Measurements from ENCODE around the gene CDK18.

The CDK18 gene

DNA sequence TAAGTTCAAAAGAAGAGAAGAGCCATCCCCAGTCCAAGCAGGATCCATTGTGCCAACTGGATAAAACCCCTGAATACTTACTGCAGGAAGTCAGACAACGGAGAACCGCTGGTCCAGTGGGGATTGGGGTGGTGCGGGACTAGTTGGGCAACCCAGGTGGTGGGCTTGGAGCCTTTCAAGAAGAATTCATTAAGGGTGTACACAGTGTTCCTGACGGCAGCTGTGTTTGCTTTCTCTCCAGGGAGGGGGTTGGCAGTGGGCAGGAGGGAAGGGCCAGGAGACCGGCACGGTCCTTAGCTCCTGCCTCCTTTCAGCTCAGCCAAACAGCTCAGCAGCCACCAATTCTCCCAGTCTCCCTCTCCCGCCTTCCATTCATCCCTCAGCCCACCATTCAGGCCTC is 7.1 kb upstream of the CDK18 start:
- peaks cover 20% of the 10 kb centered on the region for H3K4me1 ChIP-seq (ENCODE audit: control insufficient read depth, insufficient read depth, low read length)
- H3K9me3 ChIP-seq (ENCODE audit: control insufficient read depth, low read length) = no peaks in the 10 kb centered on the region
- no peak overlapping the region for H3K4me3 ChIP-seq (ENCODE audit: low read length)
- H3K36me3 ChIP-seq (ENCODE audit: control insufficient read depth, insufficient read depth, low read length) = no peaks in the 10 kb centered on the region
- peaks cover 8% of the 10 kb centered on the region for H3K27me3 ChIP-seq (ENCODE audit: control insufficient read depth, insufficient read depth, low read length)
- no peak overlapping the region for H3K9ac ChIP-seq (ENCODE audit: low read length)

DNA sequence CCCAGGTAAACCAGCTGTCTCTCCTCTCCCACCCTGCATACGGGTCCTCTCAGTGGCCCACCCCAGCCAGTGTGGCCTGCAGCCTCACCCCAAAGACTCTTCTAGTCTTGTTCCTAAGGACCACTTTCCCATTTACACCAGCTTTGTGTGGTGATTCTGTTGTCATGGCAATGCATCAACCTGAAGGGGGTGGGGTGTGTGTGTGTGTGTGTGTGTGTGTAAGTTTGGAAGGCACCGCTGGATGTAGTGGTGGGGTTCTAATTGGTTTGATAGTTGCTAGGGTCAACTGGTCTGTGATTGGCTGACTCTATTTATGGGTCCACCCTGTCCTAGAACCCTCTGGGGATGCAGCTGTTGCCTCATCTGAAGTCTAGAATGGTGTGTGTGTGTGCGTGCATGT is 4.7 kb upstream of the CDK18 start:
- peaks cover 15% of the 10 kb centered on the region for H3K4me1 ChIP-seq (ENCODE audit: control insufficient read depth, insufficient read depth, low read length)
- no peaks in the 10 kb centered on the region for H3K27me3 ChIP-seq (ENCODE audit: control insufficient read depth, insufficient read depth, low read length)
- H3K9ac ChIP-seq (ENCODE audit: low read length) = no peak overlapping the region
- H3K4me3 ChIP-seq (ENCODE audit: low read length) = no peak overlapping the region
- no peaks in the 10 kb centered on the region for H3K9me3 ChIP-seq (ENCODE audit: control insufficient read depth, low read length)
- H3K36me3 ChIP-seq (ENCODE audit: control insufficient read depth, insufficient read depth, low read length) = no peaks in the 10 kb centered on the region

- Histone ChIP-seq H3K9ac (ENCODE audit: low read length) (no peak overlapping the region), H3K36me3 (ENCODE audit: control insufficient read depth, insufficient read depth, low read length) (no peaks in the 10 kb centered on the region), H3K4me1 (ENCODE audit: control insufficient read depth, insufficient read depth, low read length) (peaks cover 16% of the 10 kb centered on the region), H3K27me3 (ENCODE audit: control insufficient read depth, insufficient read depth, low read length) (no peaks in the 10 kb centered on the region), H3K4me3 (ENCODE audit: low read length) (no peak overlapping the region), H3K9me3 (ENCODE audit: control insufficient read depth, low read length) (no peaks in the 10 kb centered on the region)
These were observed 3.9 kb upstream of the CDK18 start for GRCh38 chr1:205500240-205501233.

- Histone ChIP-seq H3K9me3 (ENCODE audit: control insufficient read depth, low read length) (no peaks in the 10 kb centered on the region), H3K36me3 (ENCODE audit: control insufficient read depth, insufficient read depth, low read length) (no peaks in the 10 kb centered on the region), H3K4me3 (ENCODE audit: low read length) (no peak overlapping the region), H3K4me1 (ENCODE audit: control insufficient read depth, insufficient read depth, low read length) (peaks cover 21% of the 10 kb centered on the region), H3K27me3 (ENCODE audit: control insufficient read depth, insufficient read depth, low read length) (no peaks in the 10 kb centered on the region), H3K9ac (ENCODE audit: low read length) (no peak overlapping the region)
These were observed 2.2 kb upstream of the CDK18 start for GRCh38 chr1:205502111-205502810.

- Histone ChIP-seq H3K9ac (ENCODE audit: low read length) (no peak overlapping the region), H3K27me3 (ENCODE audit: control insufficient read depth, insufficient read depth, low read length) (no peaks in the 10 kb centered on the region)
These were observed 1.5 kb upstream of the CDK18 start for GRCh38 chr1:205502992-205503391.

GRCh38 chr1:205505076-205505729 is 734 bp downstream of the CDK18 start:
- Histone ChIP-seq H3K27me3 (ENCODE audit: control insufficient read depth, insufficient read depth, low read length) (no peaks in the 10 kb centered on the region), H3K9ac (ENCODE audit: low read length) (peak overlapping the region; percentile 89), H3K9me3 (ENCODE audit: control insufficient read depth, low read length) (no peaks in the 10 kb centered on the region), H3K36me3 (ENCODE audit: control insufficient read depth, insufficient read depth, low read length) (no peaks in the 10 kb centered on the region), H3K4me3 (ENCODE audit: low read length) (peak overlapping the region; percentile 77), H3K4me1 (ENCODE audit: control insufficient read depth, insufficient read depth, low read length) (peaks cover 21% of the 10 kb centered on the region)

More at GRCh38 chr1:205502992-205503391, 1.5 kb upstream of the CDK18 start:
- H3K4me1 ChIP-seq (ENCODE audit: control insufficient read depth, insufficient read depth, low read length) = peaks cover 21% of the 10 kb centered on the region
- H3K36me3 ChIP-seq (ENCODE audit: control insufficient read depth, insufficient read depth, low read length) = no peaks in the 10 kb centered on the region
- no peaks in the 10 kb centered on the region for H3K9me3 ChIP-seq (ENCODE audit: control insufficient read depth, low read length)
- no peak overlapping the region for H3K4me3 ChIP-seq (ENCODE audit: low read length)

DNA sequence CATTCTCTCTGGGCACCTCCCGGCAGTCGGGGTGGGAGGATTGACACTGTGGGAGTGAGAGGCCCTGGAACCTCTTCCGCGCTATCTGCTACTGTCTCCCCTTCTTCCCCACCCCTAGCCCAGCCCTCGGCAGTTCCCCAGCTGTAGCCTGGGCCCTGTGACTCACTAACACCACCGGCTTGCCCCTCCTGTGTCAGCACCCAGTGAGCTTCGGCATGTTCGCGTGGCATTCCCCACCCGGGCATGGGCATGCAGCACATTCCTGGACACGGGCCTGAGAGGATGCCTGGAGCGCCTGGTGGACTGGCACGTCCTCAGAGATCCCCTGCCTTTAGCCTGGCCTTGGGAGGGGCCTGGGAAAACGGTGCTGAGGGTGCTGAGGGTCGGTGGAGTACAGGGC is 1.3 kb downstream of the CDK18 start:
- Histone ChIP-seq H3K4me3 (ENCODE audit: low read length) (peak overlapping the region; percentile 77), H3K27me3 (ENCODE audit: control insufficient read depth, insufficient read depth, low read length) (no peaks in the 10 kb centered on the region), H3K9ac (ENCODE audit: low read length) (peak overlapping the region; percentile 89), H3K36me3 (ENCODE audit: control insufficient read depth, insufficient read depth, low read length) (no peaks in the 10 kb centered on the region), H3K4me1 (ENCODE audit: control insufficient read depth, insufficient read depth, low read length) (peaks cover 21% of the 10 kb centered on the region), H3K9me3 (ENCODE audit: control insufficient read depth, low read length) (no peaks in the 10 kb centered on the region)

DNA sequence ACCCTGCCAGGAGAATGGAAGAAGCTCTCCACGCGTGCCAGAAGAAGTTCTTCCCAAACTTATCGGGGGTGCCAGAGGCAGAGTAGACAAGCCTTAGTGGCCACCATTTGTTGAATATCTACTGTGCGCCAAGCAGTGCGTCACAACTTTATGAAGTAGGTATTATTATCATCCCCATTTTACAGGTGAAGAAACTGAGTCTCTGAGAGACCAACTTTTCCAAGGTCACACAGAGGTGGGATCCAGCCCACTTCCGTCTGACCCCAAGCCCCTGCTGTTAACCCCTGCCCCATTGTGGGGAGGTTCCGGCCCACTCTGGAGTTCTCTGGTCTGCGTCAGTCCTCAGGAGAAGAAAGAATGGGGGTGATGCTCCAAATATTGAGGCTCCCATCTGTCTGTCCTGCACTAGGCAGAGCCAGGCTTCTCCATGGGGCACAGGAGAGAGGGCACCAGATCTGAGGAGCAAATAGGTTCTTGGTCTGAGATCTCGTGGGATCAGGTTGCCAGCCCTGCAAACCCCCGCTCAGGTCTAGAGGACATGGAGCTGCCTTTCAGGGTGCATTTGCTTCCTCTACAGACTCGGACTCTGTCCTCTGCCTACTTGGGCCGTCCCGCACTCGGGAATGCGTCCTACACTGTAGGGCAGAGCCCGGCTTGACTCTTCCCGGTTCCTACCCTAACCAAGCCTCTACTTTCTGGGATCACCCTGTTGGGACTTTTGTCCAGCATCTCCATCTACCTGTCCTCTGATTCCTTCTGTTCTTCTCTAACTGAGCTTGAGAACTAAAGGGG is 2.1 kb downstream of the CDK18 start:
- no peaks in the 10 kb centered on the region for H3K36me3 ChIP-seq (ENCODE audit: control insufficient read depth, insufficient read depth, low read length)
- H3K9me3 ChIP-seq (ENCODE audit: control insufficient read depth, low read length) = no peaks in the 10 kb centered on the region
- peaks cover 21% of the 10 kb centered on the region for H3K4me1 ChIP-seq (ENCODE audit: control insufficient read depth, insufficient read depth, low read length)
- H3K4me3 ChIP-seq (ENCODE audit: low read length) = no peak overlapping the region
- no peaks in the 10 kb centered on the region for H3K27me3 ChIP-seq (ENCODE audit: control insufficient read depth, insufficient read depth, low read length)
- peak overlapping the region; percentile 89 for H3K9ac ChIP-seq (ENCODE audit: low read length)

DNA sequence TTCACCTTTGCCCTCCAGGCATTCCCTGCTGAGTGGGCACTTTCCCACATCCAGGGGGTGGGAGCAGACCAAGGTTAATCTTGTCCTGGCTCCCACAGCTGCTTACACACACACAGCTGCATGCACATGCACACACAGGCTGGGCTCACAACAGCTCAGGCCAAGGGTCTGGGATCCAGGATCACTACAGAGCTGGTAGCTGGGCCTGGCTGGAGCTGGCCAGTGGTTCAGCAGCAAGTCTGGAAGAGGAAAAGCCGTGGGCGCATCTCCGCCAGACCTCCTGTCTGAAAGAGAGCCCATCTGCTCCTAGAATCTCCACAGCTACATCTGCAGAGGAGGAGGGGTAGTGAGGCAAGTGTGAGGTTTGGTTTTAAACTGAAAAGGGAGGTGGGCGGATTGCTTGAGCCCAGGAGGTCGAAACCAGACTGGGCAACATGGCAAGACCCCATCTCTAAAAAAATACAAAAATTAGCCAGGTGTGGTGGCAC is 3.8 kb downstream of the CDK18 start:
- Histone ChIP-seq H3K36me3 (ENCODE audit: control insufficient read depth, insufficient read depth, low read length) (no peaks in the 10 kb centered on the region), H3K9me3 (ENCODE audit: control insufficient read depth, low read length) (no peaks in the 10 kb centered on the region), H3K27me3 (ENCODE audit: control insufficient read depth, insufficient read depth, low read length) (no peaks in the 10 kb centered on the region), H3K4me3 (ENCODE audit: low read length) (no peak overlapping the region), H3K9ac (ENCODE audit: low read length) (no peak overlapping the region), H3K4me1 (ENCODE audit: control insufficient read depth, insufficient read depth, low read length) (peaks cover 21% of the 10 kb centered on the region)

DNA sequence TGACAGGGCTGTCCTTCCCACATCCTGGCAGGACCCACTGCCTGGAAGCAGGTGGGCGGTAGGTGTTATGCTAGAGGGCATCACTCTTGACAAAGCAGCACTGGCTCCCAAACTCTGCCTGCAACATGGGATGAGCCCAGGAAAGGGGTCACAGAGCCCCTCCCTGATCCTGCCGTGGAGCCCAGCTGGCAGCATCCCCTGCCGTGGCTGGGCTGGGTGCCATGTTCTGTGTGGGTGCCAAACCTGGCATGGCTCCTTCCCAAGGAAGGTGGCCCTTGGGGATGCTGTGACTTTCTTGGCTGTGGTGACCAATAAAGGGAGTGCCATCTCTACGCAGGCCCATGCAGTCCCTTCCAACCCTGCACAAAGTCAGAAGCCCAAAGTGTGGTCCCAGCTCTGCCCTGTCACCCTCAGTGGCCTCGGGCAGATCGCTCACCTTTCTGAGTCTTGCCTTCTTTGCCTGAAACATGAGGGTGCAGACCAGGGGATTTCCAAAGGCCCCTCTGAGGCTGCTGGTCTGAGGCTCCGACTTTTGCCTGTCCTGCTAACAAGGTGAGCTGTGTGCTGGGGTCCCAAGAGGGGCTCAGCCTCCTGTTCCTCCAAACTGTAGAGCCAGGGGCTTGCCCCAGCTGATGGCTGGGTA is 6.0 kb downstream of the CDK18 start:
- H3K36me3 ChIP-seq (ENCODE audit: control insufficient read depth, insufficient read depth, low read length) = no peaks in the 10 kb centered on the region
- H3K9ac ChIP-seq (ENCODE audit: low read length) = no peak overlapping the region
- H3K4me1 ChIP-seq (ENCODE audit: control insufficient read depth, insufficient read depth, low read length) = peaks cover 8% of the 10 kb centered on the region
- H3K9me3 ChIP-seq (ENCODE audit: control insufficient read depth, low read length) = no peaks in the 10 kb centered on the region
- H3K27me3 ChIP-seq (ENCODE audit: control insufficient read depth, insufficient read depth, low read length) = no peaks in the 10 kb centered on the region
- H3K4me3 ChIP-seq (ENCODE audit: low read length) = no peak overlapping the region

- no peak overlapping the region for H3K9ac ChIP-seq (ENCODE audit: low read length)
- H3K4me1 ChIP-seq (ENCODE audit: control insufficient read depth, insufficient read depth, low read length) = peaks cover 3% of the 10 kb centered on the region
- no peaks in the 10 kb centered on the region for H3K36me3 ChIP-seq (ENCODE audit: control insufficient read depth, insufficient read depth, low read length)
- no peaks in the 10 kb centered on the region for H3K9me3 ChIP-seq (ENCODE audit: control insufficient read depth, low read length)
- no peaks in the 10 kb centered on the region for H3K27me3 ChIP-seq (ENCODE audit: control insufficient read depth, insufficient read depth, low read length)
- no peak overlapping the region for H3K4me3 ChIP-seq (ENCODE audit: low read length)
These were observed 6.5 kb downstream of the CDK18 start for GRCh38 chr1:205510951-205511330.

All from mucosa of stomach (tissue), 1 donor.